GM18517 (cell line): ENCODE results near the gene TMPRSS9.
"Not testable (repeated sequence)": the region's sequence is repeated elsewhere in the genome, so short reads cannot be mapped to it uniquely, and the experiment has no call there.

Source experiments
- ATAC-seq: cut with Tn5 transposase; IDR thresholded peaks from one replicate; pipeline ENCODE4 v1.9.1; 2021; ENCODE audit warnings: mild to moderate bottlenecking, moderate library complexity; ENCODE audit not compliant: unreplicated experiment

Gene TMPRSS9

DNA sequence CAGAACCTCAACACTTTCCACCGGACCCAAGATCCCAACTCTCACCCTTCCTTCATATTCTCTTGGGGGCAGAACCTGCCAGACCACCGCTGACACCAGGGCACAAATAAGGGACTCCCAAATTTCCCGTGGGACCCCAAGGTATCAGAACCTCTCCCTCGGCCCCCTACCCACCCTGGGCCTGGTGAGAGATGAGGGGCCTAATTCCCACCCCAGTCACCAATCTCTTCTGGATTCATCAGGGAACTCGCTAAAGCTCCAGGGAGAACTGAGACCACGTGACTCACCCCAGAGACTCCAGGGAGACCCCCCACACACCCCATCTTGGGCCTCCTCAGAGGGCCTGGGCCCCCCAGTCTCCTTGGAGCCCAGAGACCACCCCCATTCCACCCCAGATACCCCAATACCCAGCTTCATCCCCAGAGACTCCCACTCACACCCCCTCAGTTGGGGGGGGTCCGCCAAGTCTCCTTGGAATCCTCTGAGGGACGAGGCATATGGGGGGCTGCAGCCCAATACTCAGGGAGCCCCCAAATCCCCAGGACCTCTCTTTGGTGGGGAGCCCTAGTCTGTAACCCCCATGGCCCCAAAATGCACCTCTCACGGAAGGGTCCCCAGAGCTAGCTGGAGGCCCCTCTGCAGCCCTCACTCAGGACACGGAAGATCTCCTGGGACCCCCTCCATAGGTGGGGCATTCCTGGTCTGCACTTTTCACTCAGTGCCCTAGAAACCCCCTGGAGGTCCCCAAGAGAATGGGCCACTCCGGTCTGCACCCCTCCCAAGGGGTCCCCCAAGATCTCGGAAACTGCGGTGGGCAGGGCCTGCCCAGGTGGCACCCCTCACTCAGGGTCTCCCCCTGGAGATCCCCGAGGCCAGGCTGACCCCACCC, 95.1 kb downstream of the TMPRSS9 start:
- ATAC-seq: no peak

DNA sequence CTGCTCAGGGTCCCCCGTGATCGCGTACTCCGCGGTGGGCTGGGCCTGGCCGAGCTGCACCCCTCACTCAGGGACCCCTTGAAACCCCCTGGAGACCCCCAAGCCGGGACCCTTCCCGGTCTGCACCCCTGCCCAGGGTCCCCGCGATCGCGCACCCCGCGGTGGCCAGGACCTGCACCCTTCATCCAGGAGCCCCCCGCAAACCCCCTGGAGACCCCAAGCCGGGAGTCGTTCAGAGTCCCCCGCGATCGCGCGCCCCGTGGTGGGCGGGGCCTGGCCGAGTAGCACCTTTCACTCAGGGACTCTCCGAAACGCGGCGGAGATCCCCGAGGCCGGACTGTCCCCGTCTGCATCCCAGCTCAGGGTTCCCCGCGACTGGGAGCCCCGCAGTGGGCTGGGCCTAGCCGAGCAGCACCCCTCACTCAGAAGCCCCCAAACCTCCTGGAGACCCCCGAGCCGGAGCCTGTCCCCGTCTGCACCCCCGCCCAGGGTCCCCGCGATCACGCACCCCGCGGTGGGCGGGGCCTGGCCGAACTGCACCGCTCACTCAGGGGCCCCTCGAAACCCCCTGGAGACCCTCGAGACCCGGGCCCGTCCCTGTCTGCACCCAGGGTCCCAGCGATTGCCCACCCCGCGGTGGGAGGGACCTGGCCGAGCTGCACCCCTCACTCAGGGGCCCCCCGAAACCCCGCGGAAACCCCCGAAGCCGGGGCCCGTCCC, 95.9 kb downstream of the TMPRSS9 start:
- no peak for ATAC-seq

DNA sequence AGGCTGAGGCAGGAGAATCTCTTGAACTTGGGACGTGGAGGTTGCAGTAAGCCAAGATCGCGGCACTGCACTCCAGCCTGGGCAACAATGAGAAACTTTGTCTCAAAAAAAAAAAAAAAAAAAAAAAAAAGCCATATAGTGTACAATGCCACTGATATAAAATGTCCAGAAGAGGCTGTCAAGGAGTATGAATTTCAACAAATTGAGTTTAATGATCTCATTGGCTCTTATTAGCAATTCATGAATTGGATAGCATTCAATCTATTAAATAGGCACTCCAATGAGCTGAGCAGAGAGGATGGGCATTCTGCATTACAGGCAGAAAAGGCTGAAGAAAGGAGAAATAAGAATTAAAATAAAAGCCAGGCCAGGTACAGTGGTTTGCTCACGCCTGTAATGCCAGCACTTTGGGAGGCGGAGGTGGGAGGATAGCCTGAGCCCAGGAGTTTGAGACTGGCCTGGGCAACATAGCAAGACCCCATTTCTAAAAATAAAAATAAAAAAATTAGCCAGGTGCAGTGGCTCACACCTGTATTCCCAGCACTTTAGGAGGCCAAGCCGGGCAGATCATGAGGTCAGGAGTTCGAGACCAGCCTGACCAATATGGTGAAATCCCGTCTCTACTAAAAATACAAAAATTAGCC, 97.5 kb downstream of the TMPRSS9 start:
- ATAC-seq: no peak

DNA sequence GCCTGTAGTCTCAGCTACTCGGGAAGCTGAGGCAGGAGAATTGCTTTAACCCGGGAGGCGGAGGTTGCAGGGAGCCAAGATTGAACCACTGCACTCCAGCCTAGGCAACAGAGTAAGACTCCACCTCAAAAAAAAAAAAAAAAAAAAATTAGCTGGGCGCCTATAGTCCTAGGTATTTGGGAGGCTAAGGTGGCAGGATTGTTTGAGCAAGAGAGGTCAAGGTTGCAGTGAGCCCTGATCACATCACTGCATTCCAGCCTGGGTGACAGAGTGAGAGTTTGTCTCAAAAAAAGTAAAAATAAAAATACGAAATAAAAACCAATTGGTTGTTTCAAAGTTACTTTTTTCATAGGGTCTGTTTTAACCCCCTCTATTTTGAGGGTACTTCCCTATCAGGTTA, 98.0 kb downstream of the TMPRSS9 start:
- ATAC-seq: no peak

DNA sequence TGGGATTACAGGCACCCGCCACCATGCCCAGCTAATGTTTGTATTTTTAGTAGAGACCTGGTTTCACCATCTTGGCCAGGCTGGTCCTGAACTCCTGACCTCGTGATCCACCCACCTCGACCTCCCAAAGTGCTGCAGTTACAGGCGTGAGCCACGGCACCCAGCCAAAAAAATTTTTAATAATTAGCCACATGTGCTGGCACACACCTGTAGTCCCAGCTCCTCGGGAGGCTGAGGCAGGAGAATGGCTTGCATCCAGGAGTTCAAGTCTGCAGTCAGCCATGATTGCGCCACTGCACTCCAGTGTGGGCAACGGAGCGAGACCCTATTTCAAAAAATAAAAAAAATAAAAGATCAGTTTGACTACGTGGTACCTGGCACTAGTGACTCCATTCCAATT, 98.7 kb downstream of the TMPRSS9 start:
- ATAC-seq: not testable (repeated sequence)

DNA sequence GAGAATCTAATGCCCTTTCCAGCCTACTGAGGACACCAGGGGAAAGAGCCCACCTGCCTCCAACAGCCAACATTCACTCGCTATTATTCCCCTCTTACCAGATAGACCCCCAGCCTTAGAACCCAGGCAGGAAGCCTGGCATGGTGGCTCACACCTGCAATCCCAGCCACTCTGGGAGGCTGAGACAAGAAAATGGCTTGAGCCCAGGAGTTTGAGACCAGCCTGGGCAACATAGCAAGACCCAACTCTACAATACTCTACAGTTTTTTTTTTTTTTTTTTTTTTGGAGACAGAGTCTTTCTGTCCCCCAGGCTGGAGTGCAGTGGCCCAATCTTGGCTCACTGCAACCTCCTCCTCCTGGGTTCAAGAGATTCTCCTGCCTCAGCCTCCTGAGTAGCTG, 100.2 kb downstream of the TMPRSS9 start:
- no peak for ATAC-seq

DNA sequence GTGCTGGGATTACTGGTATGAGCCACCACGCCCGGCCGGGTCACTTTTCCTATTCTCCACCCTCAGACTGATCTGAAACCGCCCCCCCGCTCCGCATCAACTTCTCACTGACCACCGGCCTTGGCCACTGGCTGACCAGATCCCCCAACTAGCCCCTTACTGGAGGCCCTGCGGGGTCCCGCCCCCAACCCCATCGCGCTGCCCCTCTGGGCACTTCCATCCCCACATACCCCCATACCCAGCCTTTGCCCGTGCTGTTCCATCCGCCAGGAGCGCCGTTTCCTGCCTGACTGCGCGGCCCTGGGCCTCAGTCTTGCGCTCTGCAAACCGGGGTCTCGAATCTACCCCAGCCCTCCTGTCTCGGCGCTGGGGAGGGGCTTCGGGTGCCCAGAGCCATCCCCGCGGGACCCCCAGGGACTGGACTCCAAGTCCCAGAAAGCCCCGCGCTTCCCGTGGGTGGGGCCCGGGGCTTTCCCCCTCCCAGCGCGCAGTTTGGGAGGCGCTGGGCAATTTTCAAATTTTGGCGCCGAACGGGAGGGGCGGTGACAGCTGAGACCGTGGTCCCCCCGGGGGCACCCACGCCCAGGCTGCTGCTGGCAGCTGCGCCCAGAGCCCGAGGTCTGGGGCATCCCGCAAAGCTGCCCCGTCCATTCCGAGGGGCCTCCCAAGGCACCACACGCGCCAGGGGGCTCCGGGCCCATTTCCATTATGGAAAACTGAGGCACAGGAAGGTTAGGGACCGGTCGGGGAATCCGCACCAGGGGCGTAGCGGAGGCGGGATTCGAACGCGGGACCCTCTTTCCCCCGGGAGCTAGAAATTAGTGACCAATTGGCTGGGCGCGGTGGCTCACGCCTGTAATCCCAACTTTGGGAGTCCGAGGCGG, 101.9 kb downstream of the TMPRSS9 start:
- no peak for ATAC-seq

DNA sequence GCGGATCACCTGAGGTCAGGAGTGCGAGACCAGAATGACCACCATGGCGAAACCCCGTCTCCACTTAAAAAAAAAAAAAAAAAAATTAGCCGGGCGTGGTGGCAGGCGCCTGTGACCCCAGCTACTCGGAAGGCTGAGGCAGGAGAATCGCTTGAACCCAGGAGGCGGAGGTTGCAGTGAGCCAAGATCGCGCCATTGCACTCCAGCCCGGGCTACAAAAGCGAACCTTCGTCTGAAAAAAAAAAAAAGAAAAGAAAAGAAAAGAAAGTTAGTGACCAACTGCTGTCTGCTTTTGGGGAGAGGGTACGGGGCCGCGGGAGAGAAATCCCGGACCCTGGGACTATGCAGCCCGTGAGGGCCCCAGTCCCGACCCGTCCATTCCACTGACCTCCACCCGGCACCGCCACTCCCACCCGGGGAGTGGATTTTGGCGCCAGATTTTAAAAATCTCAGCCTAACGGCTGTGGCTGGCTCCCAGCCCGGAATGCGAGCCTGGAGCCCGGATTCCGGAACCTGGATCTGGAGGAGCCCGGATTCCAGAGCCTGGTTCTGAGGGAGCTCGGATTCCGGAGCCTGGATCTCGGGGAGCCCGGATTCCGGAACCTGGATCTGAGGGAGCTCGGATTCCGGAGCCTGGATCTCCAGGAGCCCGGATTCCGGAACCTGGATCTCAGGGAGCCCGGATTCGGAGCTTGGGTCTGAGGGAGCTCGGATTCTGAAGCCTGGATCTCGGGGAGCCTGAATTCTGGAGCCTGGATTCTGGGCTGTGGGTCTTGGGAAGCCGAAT, 102.8 kb downstream of the TMPRSS9 start:
- ATAC-seq: no peak

DNA sequence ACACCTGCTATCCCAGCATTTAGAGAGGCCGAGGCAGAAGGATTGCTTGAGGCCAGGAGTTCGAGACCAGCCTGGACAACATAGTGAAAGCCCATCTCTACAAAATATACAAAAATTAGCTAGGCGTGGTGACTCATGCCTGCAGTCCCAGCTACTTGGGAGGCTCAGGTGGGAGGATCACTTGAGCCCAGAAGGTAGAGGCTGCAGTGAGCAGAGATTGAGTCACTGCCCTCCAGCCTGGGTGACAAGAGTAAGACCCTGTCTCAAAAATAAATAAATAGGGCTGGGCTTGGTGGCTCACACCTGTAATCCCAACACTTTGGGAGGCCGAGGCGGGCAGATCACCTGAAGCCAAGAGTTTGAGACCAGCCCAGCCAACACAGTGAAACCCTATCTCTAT, 103.6 kb downstream of the TMPRSS9 start:
- ATAC-seq: not testable (repeated sequence)

DNA sequence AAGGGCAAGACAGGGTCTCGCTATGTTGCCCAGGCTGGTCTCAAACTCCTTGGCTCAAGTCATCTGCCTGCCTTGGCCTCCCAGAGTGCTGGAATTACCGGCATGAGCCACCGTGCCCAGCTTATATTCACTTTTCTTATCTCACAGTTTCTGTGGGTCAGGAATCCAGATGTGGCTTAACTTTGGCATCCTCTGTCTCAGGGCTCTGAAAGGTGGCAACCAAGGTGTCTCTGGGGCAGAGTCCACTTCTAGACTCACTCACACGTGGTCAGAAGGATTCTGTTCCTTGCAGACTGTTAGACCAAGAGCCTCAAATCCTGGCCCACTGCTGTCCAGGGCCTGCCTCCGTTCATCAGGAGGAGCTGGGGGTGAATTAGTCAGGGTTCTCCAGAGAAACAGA, 104.3 kb downstream of the TMPRSS9 start:
- no peak for ATAC-seq

DNA sequence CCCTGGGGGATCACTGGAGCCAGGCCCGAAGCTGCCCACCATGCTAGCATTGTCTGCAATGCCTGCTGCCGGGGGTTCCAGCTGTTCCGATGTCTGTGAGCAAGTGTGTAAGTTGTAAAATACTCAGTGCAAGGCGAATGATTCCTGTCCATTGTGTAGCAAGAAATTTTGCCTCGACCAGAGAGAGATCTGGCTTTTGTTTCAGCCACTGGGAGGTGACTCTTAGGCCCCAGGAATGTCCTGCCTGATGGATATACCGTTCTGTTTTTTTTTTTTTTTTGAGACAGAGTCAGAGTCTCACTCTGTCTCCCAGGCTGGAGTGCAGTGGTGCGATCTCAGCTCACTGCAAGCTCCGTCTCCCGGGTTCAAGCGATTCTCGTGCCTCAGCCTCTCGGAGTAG, 108.5 kb downstream of the TMPRSS9 start:
- ATAC-seq: no peak

DNA sequence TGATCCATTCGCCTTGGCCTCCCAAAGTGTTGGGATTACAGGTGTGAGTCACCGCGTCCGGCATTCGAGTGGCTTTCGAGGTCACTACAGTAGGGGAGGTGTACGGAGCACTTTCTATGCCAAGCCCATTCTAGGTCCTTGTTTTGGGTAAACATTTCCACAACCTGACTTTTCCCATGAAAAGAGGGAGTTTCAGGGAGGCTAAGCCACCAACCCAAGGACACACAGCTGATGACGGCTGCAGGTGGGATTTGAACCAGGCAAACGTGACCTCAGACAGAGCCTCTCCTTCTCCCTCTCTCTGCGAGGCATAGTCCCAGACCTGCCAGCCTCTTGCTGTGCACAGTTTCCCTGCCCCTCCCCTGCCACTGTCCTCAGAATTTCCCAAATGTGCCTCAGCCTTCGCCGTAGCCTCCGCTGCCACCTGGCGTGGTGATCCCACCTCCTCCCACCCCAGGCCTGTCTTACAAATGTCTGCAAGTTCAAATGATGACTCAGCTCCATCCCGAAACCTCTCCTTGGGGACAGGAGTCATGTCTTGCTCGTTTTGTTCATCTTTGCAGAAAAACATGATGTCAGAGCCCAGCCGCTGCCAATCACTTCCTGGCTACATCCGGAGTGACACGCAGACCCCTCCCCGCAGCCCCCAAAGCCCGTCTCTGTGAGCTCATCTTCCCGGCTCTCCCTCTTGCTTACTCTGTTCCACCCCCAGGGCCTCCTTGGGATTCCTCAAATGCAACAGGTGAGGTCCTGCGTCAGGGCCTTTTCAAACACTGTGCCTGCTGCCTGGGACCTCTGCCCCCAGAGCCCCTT, 109.2 kb downstream of the TMPRSS9 start:
- no peak for ATAC-seq

DNA sequence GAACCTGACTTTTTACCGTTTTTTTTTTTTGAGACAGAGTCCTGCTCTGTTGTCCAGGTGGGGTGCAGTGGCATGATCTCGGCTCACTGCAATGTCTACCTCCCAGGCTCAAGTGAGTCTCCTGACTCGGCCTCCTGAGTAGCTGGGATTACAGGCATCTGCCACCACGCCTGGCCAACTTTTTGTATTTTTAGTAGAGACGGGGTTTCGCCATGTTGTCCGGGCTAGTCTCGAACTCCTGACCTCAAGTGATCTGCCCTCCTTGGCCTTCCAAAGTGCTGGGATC, 109.8 kb downstream of the TMPRSS9 start:
- ATAC-seq: not testable (repeated sequence)

DNA sequence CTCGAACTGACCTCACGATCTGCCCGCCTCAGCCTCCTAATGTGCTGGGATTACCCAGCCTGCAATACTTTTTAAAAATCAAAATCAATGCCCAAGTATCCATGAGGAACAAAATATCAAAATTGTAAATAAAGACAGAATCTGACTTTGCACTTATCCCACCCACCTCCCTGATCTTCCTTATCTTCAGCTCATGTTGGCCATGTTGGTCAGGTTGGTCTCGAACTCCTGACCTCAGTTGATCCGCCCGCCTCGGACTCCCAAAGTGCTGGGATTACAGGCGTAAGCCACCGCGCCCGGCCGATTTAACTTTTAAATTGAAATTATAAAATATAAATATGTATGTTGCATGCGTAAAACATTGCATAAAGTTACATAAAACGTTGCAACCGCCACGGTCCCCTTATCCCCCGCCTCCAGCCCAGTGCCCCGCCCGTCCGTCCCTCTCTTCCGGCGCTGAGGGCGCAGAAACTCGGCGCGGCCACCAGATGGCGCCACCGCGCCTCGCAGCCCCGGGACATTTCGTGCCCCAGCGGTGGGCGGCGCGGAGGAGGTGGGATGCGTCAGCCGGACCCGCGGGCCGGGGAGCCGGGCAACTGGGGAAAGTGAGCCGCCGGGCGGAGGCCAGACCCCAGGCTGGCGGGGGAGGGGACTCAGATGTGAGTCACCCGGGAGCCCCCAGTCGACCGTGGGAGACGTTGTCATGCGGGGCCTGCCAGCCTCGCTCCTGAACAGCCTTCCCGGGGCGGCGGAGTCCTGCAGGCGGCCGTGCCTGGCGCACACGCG, 114.4 kb downstream of the TMPRSS9 start:
- ATAC-seq: peak; percentile 15

DNA sequence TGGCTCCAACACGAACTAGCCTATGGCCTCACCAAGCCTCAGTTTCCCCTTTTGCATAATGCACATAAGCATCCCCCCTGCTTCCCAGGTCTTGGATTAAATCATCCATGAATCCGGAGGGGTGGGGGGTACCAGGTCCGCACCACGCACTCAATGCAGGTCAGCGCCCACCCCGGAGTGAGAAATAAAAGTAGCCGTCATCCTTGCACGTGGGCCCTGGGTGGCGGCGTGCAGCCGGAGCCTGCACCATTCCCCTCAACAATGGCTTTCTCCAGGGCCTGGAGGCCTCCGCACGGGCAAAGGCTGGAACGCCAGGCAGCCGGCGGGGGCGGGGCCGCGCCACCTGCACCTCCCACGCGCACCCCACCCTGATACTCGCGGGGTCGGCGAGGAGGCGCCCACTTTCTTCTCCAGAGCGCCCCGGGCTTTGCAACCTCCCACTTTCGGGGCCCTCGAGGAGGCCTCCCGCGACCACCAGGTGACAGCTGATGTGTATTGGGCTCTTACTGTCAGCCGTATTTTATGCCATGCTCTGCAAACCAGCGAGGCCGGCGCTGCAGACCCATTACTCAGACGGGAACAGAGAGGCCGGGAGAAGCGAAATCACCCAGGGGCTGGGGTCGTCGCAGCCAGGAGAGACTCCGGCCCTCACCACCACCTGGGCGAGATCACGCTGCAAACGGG, 115.1 kb downstream of the TMPRSS9 start:
- ATAC-seq: no peak
